OCI-LY1 (cell line): ENCODE measurements around the gene SNURF.
"Not testable (repeated sequence)": the region's sequence is repeated elsewhere in the genome, so short reads cannot be mapped to it uniquely, and the experiment has no call there.

Experiments used
- H2AFZ ChIP-seq: fragments of 200-600 bp; sonication (generic), shearing (Covaris generic); 2 replicates; pipeline ENCODE4 v1.6.0; 2014; ENCODE audit warnings: antibody characterized with exemption, mild to moderate bottlenecking, low read length
- H3F3A ChIP-seq: fragments of 200-600 bp; sonication (generic), shearing (Covaris generic); 2 replicates; pipeline ENCODE4 v1.6.0; 2014; ENCODE audit warnings: mild to moderate bottlenecking, antibody characterized with exemption, low read length, moderate library complexity; ENCODE audit not compliant: insufficient read depth
- H3K27ac ChIP-seq: fragments of 200-600 bp; sonication (generic); 2 replicates; pipeline ENCODE4 v1.5.1; 2014; ENCODE audit warnings: low read length, mixed run types, mild to moderate bottlenecking, low read depth; ENCODE audit not compliant: poor library complexity, severe bottlenecking
- H3K27me3 ChIP-seq: fragments of 200-600 bp; sonication (generic); 2 replicates; pipeline ENCODE4 v1.6.0; 2014; ENCODE audit warnings: antibody characterized with exemption, mild to moderate bottlenecking, low read length, moderate library complexity; ENCODE audit not compliant: insufficient read depth
- H3K36me3 ChIP-seq: fragments of 200-600 bp; sonication (generic); 2 replicates; pipeline ENCODE4 v1.6.1; 2014; ENCODE audit warnings: mild to moderate bottlenecking, antibody characterized with exemption, low read length, moderate library complexity, mixed read lengths; ENCODE audit not compliant: insufficient read depth
- H3K4me1 ChIP-seq: fragments of 200-600 bp; sonication (generic); 2 replicates; pipeline ENCODE4 v1.5.1; 2014; ENCODE audit warnings: mild to moderate bottlenecking, low read length, moderate library complexity; ENCODE audit not compliant: insufficient read depth, severe bottlenecking
- H3K4me2 ChIP-seq: fragments of 200-600 bp; sonication (generic), shearing (Covaris generic); 2 replicates; pipeline ENCODE4 v1.6.1; 2014; ENCODE audit warnings: low read length
- H3K4me3 ChIP-seq: fragments of 200-600 bp; sonication (generic); 2 replicates; pipeline ENCODE4 v1.5.1; 2014; ENCODE audit warnings: low read length, low read depth, mild to moderate bottlenecking, mixed read lengths; ENCODE audit not compliant: poor library complexity, severe bottlenecking
- H3K79me2 ChIP-seq: fragments of 200-600 bp; shearing (Covaris generic); 2 replicates; pipeline ENCODE4 v1.6.1; 2016; ENCODE audit warnings: mixed run types, low read length, mixed read lengths; ENCODE audit not compliant: insufficient read depth
- H3K9ac ChIP-seq: fragments of 200-600 bp; sonication (generic), shearing (Covaris generic); 2 replicates; pipeline ENCODE4 v1.6.1; 2014; ENCODE audit warnings: mild to moderate bottlenecking, low read length, mixed read lengths
- H3K9me2 ChIP-seq: fragments of 200-600 bp; sonication (generic), shearing (Covaris generic); 2 replicates; pipeline ENCODE4 v1.6.1; 2014; ENCODE audit warnings: low read depth, mild to moderate bottlenecking, low read length, mixed read lengths
- H3K9me3 ChIP-seq: fragments of 200-600 bp; shearing (Covaris generic); 2 replicates; pipeline ENCODE4 v1.6.1; 2014; ENCODE audit warnings: low read length, mixed read lengths
- H4K20me1 ChIP-seq: fragments of 200-600 bp; sonication (generic), shearing (Covaris generic); 2 replicates; pipeline ENCODE4 v1.6.0; 2016; ENCODE audit warnings: mild to moderate bottlenecking, low read length; ENCODE audit not compliant: insufficient read depth
- EZH2 ChIP-seq: fragments of 200-600 bp; sonication (generic), shearing (Covaris generic); IDR thresholded peaks from 2 replicates; pipeline ENCODE4 v1.8.0; 2017; ENCODE audit warnings: borderline replicate concordance, mixed run types, mild to moderate bottlenecking, antibody characterized with exemption, low read length, moderate library complexity, mixed read lengths
- TF ChIP-seq, protein P1 (sequence below): fragments of 200-600 bp; sonication (generic), shearing (Covaris generic); IDR thresholded peaks from 2 replicates; pipeline ENCODE4 v1.5.1; 2017; ENCODE audit warnings: mild to moderate bottlenecking, antibody characterized with exemption, low read length, moderate library complexity, mixed read lengths

Gene SNURF

DNA sequence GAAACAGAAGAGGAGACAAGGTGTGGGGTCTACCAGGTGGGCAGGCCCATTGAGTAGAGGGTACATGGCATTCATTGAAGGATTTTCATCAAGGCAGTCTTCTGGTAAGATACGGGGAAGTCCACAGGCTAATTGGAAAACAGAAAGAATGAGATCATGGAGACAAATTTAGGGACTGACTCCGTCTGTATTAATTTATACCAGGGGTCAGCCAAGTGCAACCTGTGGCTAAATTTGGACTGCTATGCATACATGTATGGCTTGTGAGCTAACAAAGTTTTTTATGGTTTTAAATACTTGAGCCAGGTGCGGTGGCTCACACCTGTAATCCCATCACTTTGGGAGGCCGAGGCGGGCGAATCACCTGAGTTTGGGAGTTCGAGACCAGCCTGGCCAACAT, 21.1 kb upstream of the SNURF start:
- H3F3A ChIP-seq: no peaks in the 10 kb centered on the region
- H3K9ac ChIP-seq: no peak overlapping the region
- no peaks in the 10 kb centered on the region for H3K79me2 ChIP-seq
- H3K27me3 ChIP-seq: no peaks in the 10 kb centered on the region
- no peaks in the 10 kb centered on the region for H3K9me2 ChIP-seq
- no peak for TF ChIP-seq EZH2
- TF ChIP-seq, protein P1, sequence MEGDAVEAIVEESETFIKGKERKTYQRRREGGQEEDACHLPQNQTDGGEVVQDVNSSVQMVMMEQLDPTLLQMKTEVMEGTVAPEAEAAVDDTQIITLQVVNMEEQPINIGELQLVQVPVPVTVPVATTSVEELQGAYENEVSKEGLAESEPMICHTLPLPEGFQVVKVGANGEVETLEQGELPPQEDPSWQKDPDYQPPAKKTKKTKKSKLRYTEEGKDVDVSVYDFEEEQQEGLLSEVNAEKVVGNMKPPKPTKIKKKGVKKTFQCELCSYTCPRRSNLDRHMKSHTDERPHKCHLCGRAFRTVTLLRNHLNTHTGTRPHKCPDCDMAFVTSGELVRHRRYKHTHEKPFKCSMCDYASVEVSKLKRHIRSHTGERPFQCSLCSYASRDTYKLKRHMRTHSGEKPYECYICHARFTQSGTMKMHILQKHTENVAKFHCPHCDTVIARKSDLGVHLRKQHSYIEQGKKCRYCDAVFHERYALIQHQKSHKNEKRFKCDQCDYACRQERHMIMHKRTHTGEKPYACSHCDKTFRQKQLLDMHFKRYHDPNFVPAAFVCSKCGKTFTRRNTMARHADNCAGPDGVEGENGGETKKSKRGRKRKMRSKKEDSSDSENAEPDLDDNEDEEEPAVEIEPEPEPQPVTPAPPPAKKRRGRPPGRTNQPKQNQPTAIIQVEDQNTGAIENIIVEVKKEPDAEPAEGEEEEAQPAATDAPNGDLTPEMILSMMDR: no peak
- no peak overlapping the region for H2AFZ ChIP-seq
- H3K4me3 ChIP-seq: no peak overlapping the region
- H3K4me2 ChIP-seq: no peak overlapping the region
- no peaks in the 10 kb centered on the region for H3K36me3 ChIP-seq
- no peaks in the 10 kb centered on the region for H3K9me3 ChIP-seq
- H3K4me1 ChIP-seq: no peaks in the 10 kb centered on the region
- H4K20me1 ChIP-seq: no peaks in the 10 kb centered on the region
- no peak overlapping the region for H3K27ac ChIP-seq

DNA sequence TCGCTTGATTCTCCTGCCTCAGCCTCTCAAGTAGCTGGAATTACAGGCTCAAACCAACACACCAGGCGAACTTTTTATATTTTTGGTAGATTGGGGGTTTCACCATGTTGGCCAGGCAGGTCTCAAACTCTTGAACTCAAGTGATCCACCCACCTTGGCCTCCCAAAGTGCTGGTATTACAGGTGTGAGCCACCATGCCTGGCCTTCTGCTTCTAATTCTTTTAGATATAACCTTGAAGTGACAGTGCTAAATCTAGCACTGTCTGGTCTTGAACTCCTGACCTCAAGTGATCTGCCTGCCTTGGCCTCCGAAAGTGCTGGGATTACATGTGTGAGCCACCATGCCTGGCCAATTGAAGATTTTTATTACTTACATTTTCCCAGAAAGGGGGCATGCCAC, 16.6 kb upstream of the SNURF start:
- H3K9me2 ChIP-seq, H3K9me3 ChIP-seq, H2AFZ ChIP-seq, H3K4me2 ChIP-seq, H3K27ac ChIP-seq, H3K27me3 ChIP-seq, H4K20me1 ChIP-seq, H3K79me2 ChIP-seq, H3K4me3 ChIP-seq, H3K4me1 ChIP-seq, H3F3A ChIP-seq, H3K36me3 ChIP-seq, H3K9ac ChIP-seq: not testable (repeated sequence)

DNA sequence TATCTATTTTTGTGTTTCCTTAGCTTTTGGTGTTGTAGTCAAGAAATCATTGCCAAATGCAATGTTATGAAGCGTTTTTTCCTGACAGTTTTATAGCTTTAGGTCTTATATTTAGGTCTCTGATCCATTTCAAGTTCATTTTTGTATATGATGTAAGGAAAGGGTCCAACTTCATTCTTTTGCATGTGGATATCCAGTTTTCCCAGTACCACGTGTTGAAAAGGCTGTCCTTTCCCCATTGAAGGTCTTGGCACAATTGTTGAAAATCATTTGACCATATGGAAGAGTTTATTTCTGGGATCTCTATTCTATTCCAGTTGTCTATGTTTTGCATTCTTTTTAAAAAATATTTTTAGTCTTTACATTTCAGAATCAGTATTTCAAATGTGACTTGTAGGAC, 14.6 kb upstream of the SNURF start:
- Histone ChIP-seq H3K9me3 (no peaks in the 10 kb centered on the region), H3F3A (no peaks in the 10 kb centered on the region), H3K9me2 (no peaks in the 10 kb centered on the region), H3K27ac (no peak overlapping the region), H3K9ac (no peak overlapping the region), H2AFZ (no peak overlapping the region), H3K79me2 (no peaks in the 10 kb centered on the region), H3K4me2 (no peak overlapping the region), H3K4me3 (no peak overlapping the region), H3K27me3 (no peaks in the 10 kb centered on the region), H3K4me1 (no peaks in the 10 kb centered on the region), H3K36me3 (no peaks in the 10 kb centered on the region), H4K20me1 (no peaks in the 10 kb centered on the region)
- TF ChIP-seq, protein P1: no peak
- TF ChIP-seq EZH2: no peak

DNA sequence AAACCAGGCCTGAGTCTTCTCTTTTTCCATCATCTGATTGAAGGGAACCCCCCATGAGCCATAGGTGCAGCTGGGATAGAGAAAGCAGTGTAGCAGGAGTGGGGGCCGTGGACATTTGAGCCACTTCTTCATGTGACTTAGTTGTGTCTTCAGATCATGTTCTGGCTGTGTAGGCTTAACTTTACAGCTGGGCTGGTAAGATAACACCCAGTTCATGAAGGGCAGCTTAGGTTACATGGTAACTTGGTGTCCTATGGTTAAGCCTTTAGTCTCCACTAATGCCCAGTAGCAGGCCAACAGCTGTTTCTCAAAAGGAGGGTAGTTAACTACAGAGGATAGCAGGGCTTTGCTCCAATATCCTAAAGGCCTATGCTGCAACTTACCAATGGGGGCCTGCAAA, 11.4 kb upstream of the SNURF start:
- no peak for TF ChIP-seq EZH2
- TF ChIP-seq, protein P1: no peak
- Histone ChIP-seq H3K27ac (no peak overlapping the region), H3K4me3 (no peak overlapping the region), H3K4me2 (no peak overlapping the region), H4K20me1 (no peaks in the 10 kb centered on the region), H2AFZ (no peak overlapping the region), H3F3A (no peaks in the 10 kb centered on the region), H3K9ac (no peak overlapping the region), H3K36me3 (no peaks in the 10 kb centered on the region), H3K27me3 (no peaks in the 10 kb centered on the region), H3K9me2 (no peaks in the 10 kb centered on the region), H3K9me3 (no peaks in the 10 kb centered on the region), H3K79me2 (no peaks in the 10 kb centered on the region), H3K4me1 (no peaks in the 10 kb centered on the region)
